ENCODE data around the gene CLDN10. TPM values are rescaled to one million over a fixed set of nuclear protein-coding genes. Genes with fewer than 3 reads are reported as not detected.
"Not testable (repeated sequence)": the region's sequence is repeated elsewhere in the genome, so short reads cannot be mapped to it uniquely, and the experiment has no call there.

CLDN10 gene
- total RNA-seq, 1 donor from 2014 or later, result not detected

GRCh38 chr13:95508996-95509395 is 43.5 kb upstream of the CLDN10 start:
- intact Hi-C loops (cut with DNase I), result no loop called here
- Histone ChIP-seq H3K4me3 (no peak overlapping the region), H3K27ac (no peak overlapping the region), H3K36me3 (no peaks in the 10 kb centered on the region), H3K4me1 (no peaks in the 10 kb centered on the region), H3K27me3 (no peaks in the 10 kb centered on the region), H3K9me3 (no peaks in the 10 kb centered on the region)
- DNase-seq (ENCODE audit: extremely low spot score in 2 of 2), result no peak
- TF ChIP-seq CTCF (IDR thresholded peaks at IDR 0.05) (no peak), POLR2A (IDR thresholded peaks at IDR 0.05) (no peak), POLR2AphosphoS5 (IDR thresholded peaks at IDR 0.05; ENCODE audit: insufficient read depth in 1 of 2, low read depth in 1 of 2) (no peak)

DNA sequence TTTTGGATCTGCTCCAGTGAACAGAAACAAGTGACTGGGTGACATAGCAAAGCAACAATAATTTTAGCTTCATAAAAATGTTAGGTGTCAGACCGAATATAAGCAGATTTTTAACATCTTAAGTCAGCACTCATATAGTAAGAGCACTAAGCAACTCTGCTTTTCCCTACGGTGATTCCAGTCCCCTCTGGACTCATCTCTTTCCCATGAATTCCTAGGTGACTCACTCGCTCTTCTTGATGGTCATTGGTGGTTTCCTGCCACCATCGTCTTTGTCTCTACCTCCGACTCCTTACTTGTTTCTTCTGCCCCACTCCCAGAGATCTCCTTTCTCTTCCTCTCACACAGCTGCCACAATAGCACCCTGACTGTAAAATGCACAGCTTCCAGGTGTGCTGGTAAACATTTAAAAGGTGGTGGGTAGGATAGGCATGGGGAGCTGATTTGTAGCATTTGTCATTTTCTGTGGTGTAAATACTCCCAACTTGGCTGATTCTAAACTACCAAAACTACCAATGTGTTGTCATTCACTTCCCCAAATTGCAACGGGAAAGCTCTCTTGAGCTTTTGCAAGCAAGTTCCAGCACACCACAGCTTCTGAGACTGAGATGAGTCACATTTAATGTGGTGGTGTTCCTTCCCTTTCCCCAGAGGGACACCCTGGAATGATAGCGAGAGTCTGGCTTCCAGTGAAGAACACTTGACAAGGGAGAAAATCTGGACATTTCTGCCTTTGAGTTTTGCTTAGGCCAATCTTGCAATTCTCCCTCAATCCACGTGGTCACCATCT is 42.8 kb upstream of the CLDN10 start:
- TF ChIP-seq POLR2AphosphoS5 (IDR thresholded peaks at IDR 0.05; ENCODE audit: insufficient read depth in 1 of 2, low read depth in 1 of 2) (no peak), POLR2A (IDR thresholded peaks at IDR 0.05) (no peak), CTCF (IDR thresholded peaks at IDR 0.05) (no peak)
- Histone ChIP-seq H3K4me3 (no peak overlapping the region), H3K9me3 (no peaks in the 10 kb centered on the region), H3K4me1 (no peaks in the 10 kb centered on the region), H3K27me3 (no peaks in the 10 kb centered on the region), H3K36me3 (no peaks in the 10 kb centered on the region), H3K27ac (no peak overlapping the region)
- intact Hi-C loops (cut with DNase I), result no loop called here
- no peak for DNase-seq (ENCODE audit: extremely low spot score in 2 of 2)

GRCh38 chr13:95510950-95511349 is 41.6 kb upstream of the CLDN10 start:
- H3K36me3 ChIP-seq, result no peaks in the 10 kb centered on the region
- TF ChIP-seq POLR2AphosphoS5 (IDR thresholded peaks at IDR 0.05; ENCODE audit: insufficient read depth in 1 of 2, low read depth in 1 of 2) (no peak), POLR2A (IDR thresholded peaks at IDR 0.05) (no peak), CTCF (IDR thresholded peaks at IDR 0.05) (no peak)
- H3K27me3 ChIP-seq, result no peaks in the 10 kb centered on the region
- H3K27ac ChIP-seq, result no peak overlapping the region
- DNase-seq (ENCODE audit: extremely low spot score in 2 of 2), result no peak
- no peaks in the 10 kb centered on the region for H3K9me3 ChIP-seq
- no peak overlapping the region for H3K4me3 ChIP-seq
- intact Hi-C loops (cut with DNase I), result no loop called here
- no peaks in the 10 kb centered on the region for H3K4me1 ChIP-seq

- Histone ChIP-seq H3K4me3 (no peak overlapping the region), H3K4me1 (no peaks in the 10 kb centered on the region), H3K9me3 (no peaks in the 10 kb centered on the region), H3K27ac (no peak overlapping the region), H3K27me3 (no peaks in the 10 kb centered on the region), H3K36me3 (no peaks in the 10 kb centered on the region)
- TF ChIP-seq POLR2AphosphoS5 (IDR thresholded peaks at IDR 0.05; ENCODE audit: insufficient read depth in 1 of 2, low read depth in 1 of 2) (no peak), POLR2A (IDR thresholded peaks at IDR 0.05) (no peak), CTCF (IDR thresholded peaks at IDR 0.05) (no peak)
- DNase-seq (ENCODE audit: extremely low spot score in 2 of 2), result no peak
- intact Hi-C loops (cut with DNase I), result no loop called here
Observed at GRCh38 chr13:95512424-95512823, 40.1 kb upstream of the CLDN10 start.

DNA sequence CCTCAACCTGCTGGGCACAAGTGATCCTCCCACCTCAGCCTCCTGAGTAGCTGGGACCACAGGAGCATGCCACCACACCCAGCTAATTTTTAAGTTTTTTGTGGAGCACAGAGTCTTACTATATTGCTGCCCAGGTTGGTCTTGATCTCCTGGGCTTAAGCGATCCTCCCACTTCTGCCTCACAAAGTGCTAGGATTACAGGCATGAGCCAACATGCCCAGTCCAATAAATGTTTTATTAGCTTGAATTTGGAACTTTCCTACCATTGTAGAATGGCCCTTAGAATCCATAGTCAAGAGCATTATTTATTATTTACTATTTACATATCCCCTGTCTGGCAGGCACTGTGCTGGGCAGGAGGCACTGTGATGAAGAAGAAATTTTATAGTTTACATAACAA is 39.6 kb upstream of the CLDN10 start:
- no peaks in the 10 kb centered on the region for H3K4me1 ChIP-seq
- H3K27ac ChIP-seq, result no peak overlapping the region

DNA sequence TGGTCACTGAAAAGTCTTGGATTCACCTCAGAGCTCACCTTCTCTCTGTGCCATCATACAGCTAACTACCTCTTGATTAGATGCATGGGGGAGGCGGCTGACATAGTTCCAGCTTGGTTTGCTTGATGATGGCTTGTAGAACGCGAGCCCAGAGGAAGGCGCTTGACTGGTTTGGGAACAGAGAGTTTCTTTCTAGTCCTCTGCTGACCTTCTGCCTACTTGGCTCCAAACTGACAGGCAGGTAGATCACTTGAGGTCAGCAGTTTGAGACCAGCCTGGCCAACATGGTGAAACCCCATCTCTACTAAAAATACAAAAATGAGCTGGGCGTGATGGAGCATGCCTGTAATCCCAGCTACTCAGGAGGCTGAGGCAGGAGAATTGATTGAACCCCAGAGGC is 36.9 kb upstream of the CLDN10 start:
- H3K9me3 ChIP-seq; H3K27ac ChIP-seq; H3K4me1 ChIP-seq; H3K27me3 ChIP-seq; H3K36me3 ChIP-seq; DNase-seq (ENCODE audit: extremely low spot score in 2 of 2); H3K4me3 ChIP-seq; intact Hi-C loops (cut with DNase I): not testable (repeated sequence)

More for the DNA sequence above, 39.6 kb upstream of the CLDN10 start:
- Histone ChIP-seq H3K9me3 (no peaks in the 10 kb centered on the region), H3K4me3 (no peak overlapping the region), H3K36me3 (no peaks in the 10 kb centered on the region), H3K27me3 (no peaks in the 10 kb centered on the region)
- no peak for DNase-seq (ENCODE audit: extremely low spot score in 2 of 2)
- no peak for TF ChIP-seq POLR2A (IDR thresholded peaks at IDR 0.05)
- peak in 1 of 2 donors; percentile 28 for TF ChIP-seq POLR2AphosphoS5 (IDR thresholded peaks at IDR 0.05; ENCODE audit: insufficient read depth in 1 of 2, low read depth in 1 of 2)
- intact Hi-C loops (cut with DNase I), result no loop called here

Measured in vagina (tissue), 2 donors.